ENCODE data around the gene LGALS7.

The LGALS7 gene

DNA sequence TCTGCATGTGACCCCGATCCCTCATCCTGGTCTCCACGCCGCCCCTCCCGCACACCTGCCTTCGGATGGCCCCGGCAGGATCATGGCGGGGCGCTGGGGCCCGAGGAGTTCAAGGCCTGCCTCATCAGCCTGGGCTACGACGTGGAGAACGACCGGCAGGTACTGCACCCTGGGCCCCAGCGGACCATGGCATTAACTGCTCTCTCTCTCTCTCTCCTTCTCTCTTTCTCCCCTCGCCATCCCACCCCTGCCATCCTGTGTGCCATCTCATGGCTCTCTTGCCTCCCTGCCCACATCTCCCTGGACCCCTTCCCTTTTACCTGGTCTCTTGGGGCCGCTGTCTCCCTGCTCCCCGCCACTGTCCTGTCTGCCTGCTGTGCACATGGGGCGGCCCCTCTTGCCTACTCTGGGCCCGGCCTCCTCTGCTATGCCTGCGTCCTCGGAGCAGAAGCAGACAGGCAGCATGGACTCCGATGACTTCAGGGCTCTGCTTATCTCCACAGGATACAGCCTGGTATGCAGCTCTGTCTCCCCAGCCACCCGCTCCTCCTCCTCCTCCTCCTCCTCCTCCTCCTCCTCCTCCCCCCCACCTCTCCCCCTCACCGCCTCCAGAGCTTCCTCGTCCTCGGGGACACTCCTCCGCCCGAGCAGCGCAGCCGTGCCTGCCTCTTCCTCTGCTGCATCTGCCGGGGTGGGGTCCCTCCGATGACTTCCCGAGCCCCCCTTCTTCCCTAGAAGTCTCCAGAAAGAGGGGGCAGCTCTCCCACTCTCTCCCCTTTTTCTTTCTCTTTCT is 45.3 kb downstream of the LGALS7 start:
- no peak for DNase-seq (ENCODE audit: low read depth in 2 of 2)

DNA sequence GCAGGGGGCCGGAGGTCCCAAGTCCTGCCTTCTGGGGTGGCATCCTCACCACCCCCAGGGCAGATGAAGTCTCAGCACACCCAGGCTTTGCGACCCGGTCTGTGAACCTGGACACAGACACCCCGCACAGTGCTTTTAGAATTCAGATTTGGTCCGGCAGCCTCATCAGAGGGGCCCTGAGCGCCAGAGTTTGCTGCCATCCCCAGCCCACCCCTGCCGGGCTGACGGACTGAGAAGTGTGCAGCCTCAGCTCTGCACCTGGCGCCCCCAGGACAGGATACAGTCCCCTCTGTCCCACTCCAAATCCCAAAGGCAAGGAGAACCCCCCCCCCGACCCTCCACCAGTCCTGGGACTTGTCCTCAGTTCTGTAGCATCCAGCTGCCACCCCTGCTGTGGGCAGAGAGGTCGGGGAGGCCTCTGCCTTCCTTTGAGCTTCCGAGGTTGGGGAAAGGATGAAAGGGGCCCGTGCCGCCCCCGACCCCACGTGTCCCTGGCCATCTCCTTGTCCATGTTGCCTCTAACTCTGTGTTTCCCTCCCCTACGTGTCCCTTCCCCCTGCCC is 45.9 kb downstream of the LGALS7 start:
- no peak for DNase-seq (ENCODE audit: low read depth in 2 of 2)

- DNase-seq (ENCODE audit: low read depth in 2 of 2) = peak in 1 of 2 donors; percentile 67
These were observed 46.5 kb downstream of the LGALS7 start for GRCh38 chr19:38726761-38727301.

DNA sequence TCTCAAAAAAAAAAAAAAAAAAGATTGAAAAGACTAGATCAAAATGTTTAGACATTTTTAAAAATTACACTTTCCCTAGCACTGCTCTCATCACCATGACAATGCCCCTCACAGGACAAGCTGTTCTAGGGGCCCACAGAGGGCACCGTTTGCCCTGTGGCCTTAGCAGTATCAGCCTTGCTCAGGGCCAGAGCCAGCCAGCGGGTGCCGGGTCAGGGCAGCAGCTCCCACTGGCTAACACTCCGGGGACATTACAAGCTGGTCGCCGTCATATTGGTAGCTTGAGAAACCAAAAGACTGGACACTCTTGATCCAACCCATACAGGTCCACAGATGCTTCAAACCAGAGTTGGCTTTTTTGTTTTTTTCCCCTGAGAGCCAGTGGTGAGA is 47.0 kb downstream of the LGALS7 start:
- no peak for DNase-seq (ENCODE audit: low read depth in 2 of 2)

GRCh38 chr19:38725469-38726283 is 47.6 kb downstream of the LGALS7 start:
- no peak for DNase-seq (ENCODE audit: low read depth in 2 of 2)

DNA sequence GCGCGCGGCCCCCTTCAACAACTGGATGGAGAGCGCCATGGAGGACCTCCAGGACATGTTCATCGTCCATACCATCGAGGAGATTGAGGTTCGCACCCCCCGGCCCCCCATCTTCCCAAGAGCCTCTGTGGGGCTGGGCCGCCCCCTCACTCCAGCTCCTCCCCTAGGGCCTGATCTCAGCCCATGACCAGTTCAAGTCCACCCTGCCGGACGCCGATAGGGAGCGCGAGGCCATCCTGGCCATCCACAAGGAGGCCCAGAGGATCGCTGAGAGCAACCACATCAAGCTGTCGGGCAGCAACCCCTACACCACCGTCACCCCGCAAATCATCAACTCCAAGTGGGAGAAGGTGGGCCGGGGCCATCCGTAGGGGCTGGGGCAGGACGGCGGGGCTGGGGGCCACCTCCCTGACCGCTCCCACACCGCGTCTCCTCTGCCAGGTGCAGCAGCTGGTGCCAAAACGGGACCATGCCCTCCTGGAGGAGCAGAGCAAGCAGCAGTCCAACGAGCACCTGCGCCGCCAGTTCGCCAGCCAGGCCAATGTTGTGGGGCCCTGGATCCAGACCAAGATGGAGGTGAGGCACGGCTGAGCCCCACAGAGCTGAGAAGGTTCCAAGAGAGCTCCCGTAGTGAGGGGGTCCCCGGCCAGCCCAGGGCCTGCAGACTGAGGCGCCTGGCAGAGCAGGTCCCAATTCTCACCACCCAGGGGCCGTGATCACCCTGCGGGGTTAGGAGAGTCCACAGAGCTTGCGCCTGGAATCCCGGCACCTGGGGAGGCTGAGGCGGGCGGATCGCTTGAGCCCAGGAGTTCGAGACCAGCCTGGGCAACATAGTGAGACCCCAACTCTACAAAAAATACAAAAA is 49.1 kb downstream of the LGALS7 start:
- no peak for DNase-seq (ENCODE audit: low read depth in 2 of 2)

GRCh38 chr19:38723606-38723965 is 49.7 kb downstream of the LGALS7 start:
- DNase-seq (ENCODE audit: low read depth in 2 of 2) = no peak

- DNase-seq (ENCODE audit: low read depth in 2 of 2) = no peak
These were observed 50.2 kb downstream of the LGALS7 start for GRCh38 chr19:38722947-38723605.

DNA sequence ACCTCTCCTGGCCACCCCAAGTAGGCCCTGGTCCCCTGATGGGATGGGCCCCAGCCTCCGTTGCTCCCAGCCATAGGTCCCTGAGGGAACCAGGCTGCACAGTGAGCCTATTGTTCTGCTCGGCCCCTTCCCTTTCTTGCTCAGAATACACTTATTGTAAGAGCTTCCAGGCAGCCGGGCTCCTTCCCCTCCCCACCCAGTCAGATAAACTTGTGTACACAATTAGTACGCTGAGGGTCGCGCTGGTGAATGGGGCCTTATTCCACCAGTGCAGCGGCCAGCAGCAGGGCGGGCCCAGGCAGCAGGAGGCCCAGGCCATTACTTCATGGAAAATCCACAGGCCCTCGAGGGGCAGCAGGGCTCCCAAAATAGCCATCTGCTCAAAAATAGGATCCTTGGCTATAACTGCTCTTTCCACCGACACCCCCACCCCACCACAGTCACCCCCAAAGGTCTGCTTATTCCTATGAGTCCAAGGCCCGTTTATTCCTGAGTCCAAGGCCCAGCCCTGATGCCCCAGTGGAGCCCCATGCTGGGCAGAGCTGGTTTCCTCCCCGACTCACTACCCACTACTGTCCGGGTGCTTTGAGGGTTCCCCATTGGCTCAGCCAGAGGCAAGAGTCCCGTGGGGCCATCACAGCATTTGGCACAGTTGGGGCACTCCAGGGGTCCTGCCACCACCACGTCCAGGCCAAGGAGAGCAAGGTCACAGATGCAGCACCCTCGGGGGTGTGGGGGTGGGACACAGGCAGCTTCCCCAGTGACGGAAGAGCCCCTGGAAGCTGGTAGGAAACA is 51.1 kb downstream of the LGALS7 start:
- no peak for DNase-seq (ENCODE audit: low read depth in 2 of 2)

DNA sequence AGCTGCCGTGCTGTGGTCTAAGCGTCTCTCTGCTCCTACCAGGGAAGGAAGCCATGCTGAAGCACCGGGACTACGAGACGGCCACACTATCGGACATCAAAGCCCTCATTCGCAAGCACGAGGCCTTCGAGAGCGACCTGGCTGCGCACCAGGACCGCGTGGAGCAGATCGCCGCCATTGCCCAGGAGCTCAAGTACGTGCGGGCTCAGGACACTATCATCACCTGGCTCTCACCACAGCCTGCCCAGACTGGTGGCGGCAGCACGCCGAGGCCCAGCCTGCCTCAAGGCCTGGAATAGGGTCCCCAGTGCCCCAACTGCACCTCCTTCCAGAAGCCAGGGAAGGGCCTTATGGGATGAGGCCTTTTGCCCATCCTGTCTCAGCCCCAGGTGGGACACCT is 51.8 kb downstream of the LGALS7 start:
- no peak for DNase-seq (ENCODE audit: low read depth in 2 of 2)
